ENCODE data around the gene ATG16L2.
A peak's percentile ranks its signal among the peaks of the same experiment; 100 is the strongest.
"Not testable (repeated sequence)": the region's sequence is repeated elsewhere in the genome, so short reads cannot be mapped to it uniquely, and the experiment has no call there.

The ATG16L2 gene

DNA sequence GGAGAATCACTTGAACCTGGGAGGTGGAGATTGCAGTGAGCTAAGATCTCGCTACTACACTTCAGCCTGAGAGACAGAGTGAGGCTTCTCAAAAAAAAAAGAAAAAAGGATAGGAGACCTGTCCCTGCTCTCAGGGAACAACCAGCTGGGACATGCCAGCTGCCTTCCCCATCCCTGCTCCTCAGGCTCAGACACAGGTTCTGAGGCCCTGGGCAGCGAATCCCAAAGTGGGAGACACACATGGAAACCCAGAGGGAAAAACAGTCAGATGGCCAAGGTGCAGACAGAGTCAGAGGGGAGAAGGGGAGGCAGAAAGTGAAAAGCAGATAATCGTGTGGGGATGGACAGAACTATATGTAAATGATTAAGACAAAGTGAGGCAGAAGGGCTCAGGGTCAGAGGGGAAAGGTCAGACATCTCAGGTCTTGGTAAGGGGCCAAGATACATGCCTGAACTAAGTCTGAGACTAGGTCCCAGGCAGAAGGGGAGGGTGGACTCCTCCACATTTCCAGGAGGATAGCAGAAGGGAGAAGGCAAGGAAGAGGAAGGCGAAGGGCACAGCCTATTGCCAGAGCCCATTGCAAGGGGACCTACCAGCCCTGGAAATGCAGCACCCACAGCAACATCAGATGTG lies 34.6 kb upstream of the ATG16L2 start:
- no peak for DNase-seq

DNA sequence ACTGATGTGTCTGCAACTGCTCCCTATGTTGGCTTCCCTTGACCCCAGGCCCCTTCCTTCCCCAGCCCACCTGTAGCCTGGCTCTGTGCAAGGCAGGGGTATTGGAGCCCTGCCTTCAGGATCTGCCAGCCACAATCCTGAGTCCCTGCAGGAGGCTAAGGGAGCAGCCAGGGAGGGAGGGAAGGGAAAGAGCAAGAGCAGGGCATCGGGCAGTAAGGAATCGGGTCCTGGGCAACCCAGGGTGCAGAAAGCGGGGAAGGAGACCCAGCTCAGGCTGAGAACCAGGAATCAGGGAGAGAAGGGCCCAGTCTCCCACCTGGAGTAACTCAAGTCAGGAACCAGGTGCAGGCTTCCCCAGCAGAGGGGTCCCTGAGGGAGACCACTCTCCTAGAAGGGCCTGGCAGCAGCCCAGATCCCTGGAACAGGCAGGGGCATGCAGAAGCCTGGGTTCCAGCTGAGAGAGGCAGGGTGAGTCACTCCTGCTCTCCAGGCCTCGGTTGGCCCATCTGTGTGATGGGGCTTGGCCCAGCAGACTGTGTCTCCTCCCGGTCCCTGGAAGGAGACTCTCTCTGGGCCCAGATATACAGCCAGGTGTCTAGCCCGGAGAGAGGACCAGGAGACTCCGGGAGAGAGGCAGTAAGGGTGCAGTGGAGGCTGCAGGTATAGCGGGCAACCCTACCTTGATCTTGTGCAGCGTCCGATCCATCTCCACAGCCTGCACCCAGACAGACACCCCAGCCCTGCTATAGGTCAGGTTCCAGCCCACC lies 33.7 kb upstream of the ATG16L2 start:
- no peak for DNase-seq

DNA sequence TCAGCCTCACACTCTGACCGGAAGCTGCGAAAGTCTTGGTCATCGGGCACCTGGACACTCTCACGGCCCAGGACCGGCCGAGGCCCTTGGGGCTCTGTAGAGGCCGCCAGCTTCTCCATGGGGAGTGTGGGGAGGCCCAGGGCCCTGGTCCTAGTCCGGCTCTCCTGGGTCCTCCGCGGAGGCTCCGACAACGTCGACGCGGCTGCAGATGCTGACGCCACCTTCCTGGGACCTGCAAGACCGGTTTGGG lies 33.2 kb upstream of the ATG16L2 start:
- DNase-seq = no peak

DNA sequence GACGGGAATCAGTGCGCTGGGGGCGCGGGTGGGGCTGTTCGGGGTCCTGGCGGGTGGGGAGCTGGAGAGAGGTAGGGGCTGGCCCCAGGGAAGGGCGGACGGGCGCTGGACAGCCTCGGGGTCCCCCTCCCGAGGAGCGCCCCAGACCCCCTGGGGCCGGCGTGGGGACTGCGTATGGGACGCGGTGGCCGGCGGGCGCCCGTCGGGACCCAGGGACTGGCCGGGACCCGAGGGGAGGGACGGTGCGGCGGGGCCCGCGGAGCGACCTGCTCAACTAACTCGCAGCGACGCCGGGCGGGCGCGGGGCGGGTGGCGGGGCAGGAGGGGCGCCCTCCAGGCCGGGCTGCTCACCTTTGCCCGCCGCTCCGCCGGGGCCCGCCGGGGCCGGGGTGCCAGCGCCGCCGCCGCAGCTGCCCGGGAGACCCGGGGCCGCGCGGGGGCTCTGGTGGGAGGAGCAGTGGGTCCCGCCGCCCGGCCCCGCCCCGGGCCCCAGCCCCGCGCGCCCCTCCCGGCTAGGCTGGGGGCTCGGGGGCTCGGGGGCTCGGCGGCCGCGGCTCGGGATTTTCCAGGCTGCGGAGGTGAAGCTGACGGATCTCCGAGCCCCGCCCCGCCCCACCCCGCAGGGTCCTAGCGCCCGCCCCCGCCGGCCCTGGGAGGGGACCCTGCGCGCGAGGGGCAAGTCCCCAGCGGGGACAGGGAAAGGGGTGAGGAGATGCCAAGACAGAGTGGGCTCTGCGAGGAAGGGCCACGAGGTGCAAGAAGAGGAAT lies 32.7 kb upstream of the ATG16L2 start:
- DNase-seq = peak; percentile 48

DNA sequence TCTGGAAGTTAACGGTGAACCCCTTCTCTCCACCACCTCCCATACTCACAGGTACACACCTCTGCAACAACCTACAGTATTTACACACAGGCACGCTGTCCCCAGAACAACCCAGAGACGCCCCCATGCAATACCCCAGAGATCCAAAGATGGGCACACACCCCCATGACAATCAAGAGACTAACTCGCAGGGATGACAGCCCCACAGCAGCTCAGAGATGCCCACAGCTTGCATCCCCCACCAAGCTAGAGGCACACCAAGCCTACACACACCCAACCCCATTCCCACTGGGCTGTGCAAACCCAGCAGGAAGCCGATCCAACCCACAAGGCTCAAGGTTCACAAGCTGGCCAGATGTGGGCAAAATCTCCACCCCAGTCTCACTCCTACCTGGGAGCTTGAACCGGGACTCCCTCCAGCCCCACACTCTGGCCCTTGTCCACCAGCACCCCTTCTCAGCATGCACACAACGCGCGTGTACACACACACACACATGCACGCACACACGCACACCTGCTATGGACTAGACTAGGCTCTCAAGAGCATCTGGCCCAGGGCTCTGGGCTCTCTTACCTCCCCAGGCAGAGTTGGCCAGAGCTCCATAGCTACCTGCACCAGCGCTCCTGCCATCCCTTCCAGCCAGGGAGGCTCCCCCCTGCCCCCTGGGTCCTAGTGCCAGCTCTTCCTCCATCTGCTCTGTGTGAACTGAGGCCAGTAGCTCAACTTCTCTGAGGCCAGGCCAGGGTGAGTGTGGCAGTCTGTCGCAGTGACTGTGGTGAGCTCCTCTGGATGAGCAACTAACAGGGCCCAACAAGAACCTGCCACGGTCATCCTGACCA lies 31.9 kb upstream of the ATG16L2 start:
- no peak for DNase-seq

DNA sequence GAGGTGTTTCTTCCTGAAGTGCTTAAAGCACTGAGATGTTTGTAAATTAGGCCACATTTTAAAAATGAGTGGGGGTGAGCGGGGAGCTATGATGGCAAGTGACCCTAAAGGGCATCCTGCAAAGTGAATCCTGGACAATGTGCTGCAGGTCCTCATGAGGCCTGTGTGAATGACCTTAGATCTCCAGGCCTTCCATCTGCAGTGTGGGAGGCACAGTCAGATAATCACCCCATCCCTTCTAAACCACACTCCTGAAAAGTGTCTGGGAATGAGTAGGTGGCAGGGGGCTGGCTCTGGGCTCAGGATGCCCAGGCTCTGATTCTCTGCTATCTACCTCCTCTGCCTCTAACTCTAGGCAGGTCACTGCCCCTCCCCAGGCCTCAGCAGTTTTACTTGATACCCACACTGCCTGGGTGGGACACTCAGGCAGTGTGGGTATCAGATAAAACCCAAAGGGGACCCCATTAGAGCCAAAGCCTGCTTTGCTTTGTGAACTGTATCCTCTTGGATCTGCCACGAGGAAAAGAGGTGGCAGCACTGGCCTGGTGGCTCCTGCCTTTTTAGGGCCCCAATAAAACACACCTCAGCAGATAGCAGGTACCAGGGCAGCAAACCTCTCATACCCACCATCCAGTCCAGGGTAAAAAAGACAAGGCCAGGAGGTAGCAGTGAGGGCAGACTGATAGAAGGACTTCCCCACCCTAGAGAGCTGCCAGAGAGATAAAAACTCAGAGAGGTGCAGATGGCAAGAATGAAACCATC lies 30.9 kb upstream of the ATG16L2 start:
- DNase-seq = no peak

DNA sequence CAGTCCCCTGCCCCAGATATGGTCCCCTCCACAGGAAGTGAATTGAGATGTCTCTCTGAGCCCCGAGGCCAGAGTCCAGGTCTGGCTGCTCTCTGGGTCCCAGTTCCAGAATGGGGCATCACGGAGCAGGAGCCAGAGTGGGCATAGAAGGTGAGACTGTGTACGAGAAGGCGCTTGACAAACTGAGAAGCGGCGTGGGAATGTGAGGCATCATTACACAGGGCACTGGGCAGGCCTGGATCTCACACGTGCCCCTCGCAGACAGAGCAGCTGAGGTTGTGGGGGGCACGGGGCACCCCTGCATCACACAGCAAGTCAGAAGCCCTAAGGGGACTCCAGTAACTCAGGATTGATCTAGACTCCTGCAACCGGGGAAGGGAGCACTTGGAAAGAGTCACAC lies 29.5 kb upstream of the ATG16L2 start:
- no peak for DNase-seq

DNA sequence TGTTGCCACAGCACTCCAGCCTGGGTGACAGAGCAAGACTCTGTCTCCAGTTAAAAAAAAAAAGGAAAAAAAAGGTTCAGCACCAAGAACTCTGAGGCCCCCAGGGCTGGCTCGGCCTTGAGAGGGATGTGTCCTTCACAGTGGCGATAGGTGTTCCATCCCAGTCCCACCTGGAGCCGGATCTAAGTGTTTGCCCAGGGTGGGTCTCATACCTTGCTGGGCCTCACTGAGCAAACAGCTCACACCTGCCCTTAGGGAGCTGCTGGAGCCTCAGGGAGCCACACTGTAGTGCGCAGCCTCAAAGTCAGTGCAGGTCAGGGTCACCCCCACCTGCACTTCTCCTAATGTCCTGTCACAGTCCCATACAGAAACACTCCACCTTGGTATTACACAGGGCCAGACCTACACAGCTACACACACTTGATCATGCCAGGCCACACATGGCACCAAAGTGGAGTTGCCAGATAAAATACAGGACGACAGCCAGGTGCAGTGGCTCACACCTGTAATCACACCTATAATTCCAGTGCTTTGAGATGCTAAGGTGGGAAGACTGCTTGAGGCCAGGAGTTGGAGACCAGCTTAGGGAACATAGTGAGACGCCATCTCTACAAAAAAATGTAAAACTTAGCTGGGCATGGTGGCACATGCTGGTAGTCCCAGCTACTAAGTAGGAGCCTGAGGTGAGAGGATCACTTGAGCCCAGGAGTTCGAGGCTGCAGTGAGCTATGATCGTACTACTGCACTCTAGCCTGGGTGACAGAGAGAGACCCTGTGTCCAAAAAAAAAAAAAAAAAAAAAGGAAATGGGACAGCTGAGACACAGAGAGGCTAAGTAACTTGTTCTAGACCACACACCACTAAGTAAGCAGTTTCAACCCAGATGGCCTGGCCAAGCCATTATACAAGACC lies 27.7 kb upstream of the ATG16L2 start:
- no peak for DNase-seq

DNA sequence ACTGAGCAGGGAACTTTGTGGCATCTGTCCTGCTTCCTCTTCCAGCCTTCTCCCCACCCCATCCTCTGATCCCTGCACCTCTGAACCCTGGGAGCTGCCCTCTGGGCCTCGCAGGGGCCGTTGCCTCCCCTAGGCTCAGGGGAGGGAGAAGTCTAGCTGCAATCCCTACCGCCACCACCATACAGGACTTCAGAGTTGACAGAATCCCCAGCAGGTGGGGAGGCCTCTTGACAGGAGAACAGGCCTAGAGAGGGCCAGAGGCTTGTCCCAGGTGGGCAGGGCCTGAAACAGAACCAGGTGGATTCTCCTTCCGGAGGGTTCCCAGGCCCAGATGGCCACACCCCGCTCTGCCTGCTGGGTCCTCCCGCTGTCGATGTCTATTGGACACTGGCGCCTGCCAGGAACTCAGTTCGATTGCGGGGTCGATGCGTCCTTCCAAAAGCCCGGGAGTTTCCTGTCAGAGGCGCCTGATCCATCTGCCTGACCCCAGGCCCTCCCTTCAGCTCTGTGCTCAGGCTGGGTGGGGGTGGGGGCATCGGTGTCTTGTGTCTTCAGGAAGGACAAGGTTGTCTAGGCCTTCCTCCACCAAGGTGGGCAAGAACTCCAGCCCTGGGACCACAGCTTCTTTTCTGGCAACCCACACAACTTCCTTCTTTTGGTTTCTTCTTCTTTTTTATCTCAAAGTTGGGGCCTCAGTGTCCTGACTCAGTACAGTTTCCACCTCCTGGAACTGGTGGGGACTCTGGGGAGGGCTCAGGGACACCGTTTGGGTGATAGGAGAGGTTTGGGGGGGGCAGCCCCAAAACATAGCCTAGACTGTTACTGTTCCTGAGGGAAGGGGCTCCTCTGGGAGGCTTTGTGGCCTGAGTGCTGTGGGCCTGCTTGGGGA lies 26.8 kb upstream of the ATG16L2 start:
- no peak for DNase-seq

DNA sequence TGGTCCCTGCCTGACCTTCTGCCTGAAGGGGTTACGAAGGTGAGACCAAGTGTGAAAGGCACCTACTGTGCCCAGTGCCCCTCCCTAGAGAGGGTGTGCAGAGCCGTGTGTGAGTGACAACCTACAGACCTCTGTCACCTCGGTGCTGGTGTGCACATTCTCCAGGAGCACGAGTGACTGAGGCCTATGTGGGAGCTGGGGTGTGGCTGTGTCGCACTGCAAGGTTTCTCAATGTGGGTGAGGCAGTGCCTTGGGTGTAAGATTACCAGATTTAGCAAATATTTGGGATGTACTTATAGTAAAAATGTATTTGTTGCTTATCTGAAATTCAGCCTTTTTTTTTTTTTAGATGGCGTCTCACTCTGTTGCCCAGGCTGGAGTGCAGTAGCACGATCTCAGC lies 26.0 kb upstream of the ATG16L2 start:
- DNase-seq = no peak

DNA sequence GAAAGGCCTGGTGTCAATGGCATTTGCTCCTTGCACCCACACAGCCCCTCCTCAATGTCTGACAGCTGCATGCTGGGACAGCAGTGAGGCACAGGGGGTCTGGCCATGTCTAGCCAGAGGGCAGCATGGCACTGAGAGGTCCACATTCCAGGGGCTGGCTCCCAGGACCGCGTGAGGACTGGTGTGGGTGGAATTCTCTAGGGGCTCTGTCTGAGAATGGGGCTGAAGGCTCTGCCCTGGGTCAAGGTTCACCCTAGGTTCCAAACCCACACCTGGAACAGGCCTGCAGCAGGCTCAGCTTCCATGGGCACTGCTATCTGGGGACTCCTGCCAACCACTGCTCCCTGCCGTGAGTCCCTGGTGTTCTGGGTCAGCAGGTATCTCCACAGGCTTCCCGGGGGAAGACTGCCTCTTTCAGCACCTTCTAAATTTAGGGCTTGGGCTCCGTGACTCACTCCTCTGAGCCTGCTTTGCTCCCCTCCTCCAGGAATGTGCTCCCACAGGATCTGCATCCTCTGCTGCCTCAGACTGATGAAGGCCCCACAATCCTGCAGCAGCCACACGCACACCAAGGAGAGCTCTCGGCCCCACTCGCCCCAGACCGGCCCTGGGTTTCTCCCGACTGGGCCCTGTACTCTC lies 24.6 kb upstream of the ATG16L2 start:
- DNase-seq = no peak

DNA sequence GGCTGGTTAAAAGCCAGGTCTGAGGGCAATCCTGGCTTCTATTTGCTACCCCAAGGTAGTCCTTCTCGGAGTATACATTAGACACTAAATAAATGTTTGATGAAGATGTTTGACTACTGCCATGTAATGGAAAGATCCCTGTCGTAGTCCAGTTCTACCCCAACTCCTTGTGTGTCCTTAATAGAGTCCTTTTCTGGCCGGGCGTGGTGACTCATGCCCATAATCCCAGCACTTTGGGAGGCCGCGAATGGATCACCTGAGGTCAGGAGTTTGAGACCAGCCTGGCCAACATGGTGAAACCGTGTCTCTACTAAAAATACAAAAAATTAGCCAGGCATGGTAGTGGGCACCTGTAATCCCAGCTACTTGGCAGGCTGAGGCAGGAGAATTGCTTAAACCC lies 23.0 kb upstream of the ATG16L2 start:
- not testable (repeated sequence) for DNase-seq

DNA sequence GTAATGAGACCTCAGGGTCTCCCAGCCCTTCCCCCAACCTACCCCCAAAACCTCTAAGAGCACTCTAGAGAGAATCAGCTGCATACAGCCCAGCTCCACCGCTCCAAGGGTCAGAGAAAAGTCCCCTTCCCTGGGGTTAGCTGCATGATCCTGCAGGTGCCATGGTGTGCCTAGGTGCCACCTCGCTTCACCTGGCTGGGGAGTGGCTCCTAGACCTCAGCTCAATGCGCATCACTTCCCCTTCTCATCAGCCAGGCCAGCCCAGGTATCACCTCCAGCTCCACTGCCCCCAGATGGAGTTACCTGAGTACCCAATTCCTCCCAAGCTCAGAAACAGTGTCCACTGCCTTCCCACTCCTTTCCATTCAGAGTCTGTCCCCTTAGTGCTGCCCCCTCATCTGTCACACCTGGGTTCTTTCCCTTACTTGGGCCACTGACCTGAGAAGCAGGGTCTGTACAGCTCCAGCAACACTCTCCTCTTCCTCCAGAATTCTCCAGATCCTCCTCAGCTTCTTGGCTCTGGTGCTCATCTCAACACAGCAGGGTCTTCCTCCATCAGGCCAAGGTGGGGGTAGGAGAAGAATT lies 21.7 kb upstream of the ATG16L2 start:
- DNase-seq = no peak

DNA sequence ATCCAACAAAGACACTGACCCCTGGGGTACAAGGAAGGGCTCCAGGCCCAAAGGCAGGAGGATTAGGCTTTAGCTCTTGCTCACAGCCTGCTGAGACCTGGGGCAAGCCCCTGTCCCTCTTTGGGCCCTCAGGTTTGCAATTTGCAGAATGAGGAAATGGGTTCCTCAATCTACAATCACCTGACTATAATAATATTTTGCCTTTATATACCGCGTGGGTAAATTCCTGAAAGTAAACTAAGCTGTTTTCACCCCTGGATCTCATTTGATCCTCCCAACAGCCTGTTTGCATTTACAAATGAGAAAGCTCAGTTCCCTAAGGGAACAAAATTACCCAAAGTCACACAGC lies 21.2 kb upstream of the ATG16L2 start:
- DNase-seq = no peak

DNA sequence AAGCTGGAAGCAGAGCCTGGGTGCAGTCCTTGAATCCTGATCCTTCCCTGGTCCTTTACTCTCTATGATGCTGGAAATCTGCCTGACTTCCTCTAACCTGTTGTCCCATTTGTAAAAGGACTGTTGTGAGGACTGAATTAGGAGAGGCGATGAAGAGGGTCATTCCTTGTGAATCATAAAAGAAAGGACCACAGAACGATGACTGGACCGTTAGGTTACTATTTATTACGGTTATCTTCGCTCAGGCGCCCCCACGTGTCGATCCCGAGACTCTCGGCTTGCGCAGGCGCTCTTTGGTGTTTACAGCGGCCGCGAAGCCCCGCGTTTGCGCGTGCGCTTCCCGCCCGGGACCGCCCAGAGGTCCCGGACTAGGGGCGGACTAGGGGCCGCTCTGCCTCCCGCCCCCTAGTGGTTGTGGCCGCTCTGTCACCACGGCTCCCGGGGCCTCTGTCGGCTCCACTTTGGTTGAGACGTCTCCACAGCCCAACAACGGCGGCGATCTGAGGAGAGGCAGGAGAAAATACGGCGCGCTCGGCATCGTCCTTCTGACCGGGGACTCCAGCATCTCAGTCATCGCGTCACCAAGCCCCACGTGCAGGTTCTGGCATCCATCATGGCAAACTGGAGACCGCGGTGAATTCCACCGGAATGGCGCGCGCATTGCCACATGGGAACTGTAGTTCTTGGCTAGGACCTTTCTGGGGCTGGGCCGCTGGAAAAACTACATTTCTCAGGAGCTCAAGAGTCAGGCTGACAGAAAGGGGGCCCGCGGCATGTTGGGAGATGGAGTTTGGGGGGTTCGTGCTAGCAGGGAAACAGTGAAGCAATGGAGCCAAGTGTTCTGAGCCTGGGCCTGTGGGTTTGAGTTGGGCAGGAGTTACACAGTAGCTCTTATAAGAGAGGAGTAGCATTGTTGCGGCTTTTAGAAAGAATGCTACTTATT lies 20.5 kb upstream of the ATG16L2 start, which contains the start of gene STARD10:
STARD10 (minus strand) TSS at position 623 of the 943 bp plus-strand sequence. CDS start 12,866 bp downstream, outside the sequence.
- peak; percentile 93 for DNase-seq

DNA sequence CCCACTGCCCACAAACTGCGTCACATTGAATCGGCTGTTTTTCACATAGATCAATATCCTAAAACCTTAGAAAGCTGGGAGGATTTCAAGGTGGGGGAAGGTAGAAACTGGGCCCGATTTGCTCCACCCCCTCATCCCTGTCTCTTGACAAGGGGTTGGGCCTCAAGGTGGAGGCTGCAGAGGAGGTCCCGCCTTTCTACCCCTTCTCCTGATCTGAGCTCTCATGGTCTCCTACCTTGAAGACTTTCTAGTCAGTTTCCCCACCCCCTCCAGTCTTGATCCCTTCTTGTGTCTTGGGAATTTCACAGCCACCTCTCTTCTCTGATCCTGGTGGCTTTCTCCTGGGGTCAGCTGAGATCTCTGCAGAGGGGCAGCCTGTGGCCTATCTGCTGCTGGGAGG lies 15.8 kb upstream of the ATG16L2 start:
- no peak for DNase-seq

DNA sequence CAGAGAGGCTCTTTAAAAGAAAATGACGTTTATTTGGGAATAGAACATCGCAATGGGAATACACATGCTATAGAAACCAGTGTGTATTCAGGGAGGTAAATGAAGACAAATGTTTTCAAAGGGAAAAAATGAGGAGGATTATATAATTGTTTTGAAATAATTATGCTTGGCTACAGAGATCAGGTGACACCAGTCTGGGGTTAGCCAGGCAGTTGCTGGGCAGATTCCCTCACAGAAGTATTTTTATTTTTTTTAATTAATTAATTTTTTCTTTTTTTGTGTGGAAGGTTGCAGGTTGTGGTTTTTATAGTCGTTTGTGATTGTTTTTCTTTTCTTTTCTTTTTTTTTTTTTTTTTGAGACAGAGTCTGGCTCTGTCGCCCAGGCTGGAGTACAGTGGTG lies 14.8 kb upstream of the ATG16L2 start:
- no peak for DNase-seq

DNA sequence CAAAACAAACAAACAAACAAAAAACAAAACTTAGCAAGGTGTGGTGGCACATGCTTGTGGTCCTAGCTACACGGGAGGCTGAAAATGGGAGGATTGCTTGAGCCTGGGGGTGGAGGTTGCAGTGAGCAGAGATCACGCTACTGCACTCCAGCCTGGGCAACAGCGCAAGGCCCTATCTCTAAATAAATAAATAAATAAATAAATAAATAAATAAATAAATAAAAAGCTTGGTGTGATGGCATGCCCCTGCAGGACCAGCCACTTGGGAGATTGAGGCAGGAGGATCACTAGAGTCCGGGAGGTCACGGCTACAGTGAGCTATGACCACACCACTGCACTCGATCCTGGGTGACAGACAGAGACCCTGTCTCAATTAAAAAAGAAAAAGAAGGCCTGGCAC lies 11.4 kb upstream of the ATG16L2 start:
- DNase-seq = no peak
